ENCODE results near the gene CAMP. TPM values are rescaled to one million over a fixed set of nuclear protein-coding genes. Genes with fewer than 3 reads are reported as not detected.

CAMP gene
- total and polyA plus RNA-seq, 2 donors = 2.9 to 7.8 TPM

DNA sequence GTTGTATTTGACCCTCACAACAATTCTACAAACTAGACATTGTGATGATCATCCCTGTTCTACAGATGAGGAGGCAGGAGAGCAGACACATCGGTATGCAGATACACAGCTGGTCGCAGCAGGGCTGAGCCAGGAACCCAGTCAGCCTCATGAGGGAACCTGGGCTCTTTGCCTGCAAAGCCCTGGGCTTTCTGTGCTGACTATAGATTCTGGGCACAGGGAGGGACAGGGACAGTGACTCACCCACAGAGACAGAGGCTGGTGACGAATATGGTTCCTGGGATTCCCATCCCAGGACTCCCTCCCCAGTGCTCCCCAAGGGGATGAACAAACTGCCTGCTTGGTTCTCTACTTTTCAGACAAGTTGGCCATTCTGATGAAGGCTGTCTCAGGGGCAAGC is 3.8 kb upstream of the CAMP start:
- H3K4me1 ChIP-seq (ENCODE audit: control insufficient read depth in 2 of 2, insufficient read depth in 2 of 2, low read length in 2 of 2) = peaks cover 0 to 10% of the 10 kb centered on the region in 2 donors
- WGBS = 97% methylated on average over 3 of the region's 3 CpGs

DNA sequence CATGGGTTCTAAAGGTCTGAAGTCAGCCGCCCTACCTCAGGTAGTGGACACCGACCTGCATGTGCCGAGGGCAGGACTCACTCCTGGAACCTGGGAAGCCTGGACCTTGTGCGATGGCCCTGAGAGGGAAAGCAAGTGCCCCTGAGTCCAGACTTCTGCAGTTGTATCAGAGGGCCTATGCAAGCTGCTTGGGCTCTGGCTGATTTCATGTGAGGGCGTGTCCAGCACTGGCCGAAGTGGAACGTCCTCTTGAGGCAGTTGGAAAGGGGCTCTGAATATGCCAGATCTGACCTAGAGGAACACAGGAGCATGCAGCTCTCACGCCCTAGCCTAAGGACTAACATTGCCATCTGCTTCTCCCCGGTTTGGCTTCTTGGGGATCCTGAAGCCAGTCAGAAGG is 2.5 kb upstream of the CAMP start:
- H3K36me3 ChIP-seq (ENCODE audit: control insufficient read depth in 2 of 2, insufficient read depth in 2 of 2, low read length in 1 of 2) = no peaks in the 10 kb centered on the region
- no peaks in the 10 kb centered on the region for H3K9me3 ChIP-seq (ENCODE audit: control insufficient read depth in 2 of 2, insufficient read depth in 1 of 2, low read length in 1 of 2)
- H3K4me3 ChIP-seq (ENCODE audit: low read length in 2 of 2) = no peak overlapping the region
- H3K27me3 ChIP-seq (ENCODE audit: control insufficient read depth in 2 of 2, insufficient read depth in 1 of 2, low read length in 1 of 2) = no peaks in the 10 kb centered on the region
- 96% methylated on average over 9 of the region's 9 CpGs for WGBS
- DNase-seq (ENCODE audit: low read depth in 6 of 9, low spot score in 9 of 9) = no peak
- no peak overlapping the region for H3K27ac ChIP-seq (ENCODE audit: low read depth in 1 of 2, low read length in 1 of 2)
- H3K4me1 ChIP-seq (ENCODE audit: control insufficient read depth in 2 of 2, insufficient read depth in 2 of 2, low read length in 2 of 2) = peaks cover 0 to 19% of the 10 kb centered on the region in 2 donors

More for the DNA sequence above, 3.8 kb upstream of the CAMP start:
- H3K36me3 ChIP-seq (ENCODE audit: control insufficient read depth in 2 of 2, insufficient read depth in 2 of 2, low read length in 1 of 2) = no peaks in the 10 kb centered on the region
- H3K27me3 ChIP-seq (ENCODE audit: control insufficient read depth in 2 of 2, insufficient read depth in 1 of 2, low read length in 1 of 2) = no peaks in the 10 kb centered on the region
- no peak overlapping the region for H3K27ac ChIP-seq (ENCODE audit: low read depth in 1 of 2, low read length in 1 of 2)
- H3K9me3 ChIP-seq (ENCODE audit: control insufficient read depth in 2 of 2, insufficient read depth in 1 of 2, low read length in 1 of 2) = no peaks in the 10 kb centered on the region
- DNase-seq (ENCODE audit: low read depth in 6 of 9, low spot score in 9 of 9) = no peak
- no peak overlapping the region for H3K4me3 ChIP-seq (ENCODE audit: low read length in 2 of 2)

DNA sequence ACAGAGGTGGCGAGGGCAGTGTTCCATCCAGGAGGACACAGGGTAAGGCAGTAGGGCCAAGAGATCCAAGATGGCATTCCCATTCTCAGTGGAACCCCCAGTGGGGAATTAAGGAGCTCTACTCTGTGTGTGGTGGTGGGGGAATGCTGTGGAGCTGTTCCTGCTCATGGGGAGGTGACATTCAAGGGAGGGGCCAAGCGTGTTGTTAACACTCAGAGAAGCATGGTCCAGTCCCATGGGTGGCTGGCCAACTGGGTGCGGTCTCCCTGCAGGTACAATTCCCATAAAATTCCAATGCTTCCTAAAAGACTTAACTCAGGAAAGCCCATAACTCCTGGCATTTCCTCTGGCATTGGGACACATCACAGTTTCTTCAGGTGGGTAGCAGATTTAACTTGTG is 2.3 kb downstream of the CAMP start:
- Histone ChIP-seq H3K9me3 (ENCODE audit: control insufficient read depth in 2 of 2, insufficient read depth in 1 of 2, low read length in 1 of 2) (no peaks in the 10 kb centered on the region), H3K4me1 (ENCODE audit: control insufficient read depth in 2 of 2, insufficient read depth in 2 of 2, low read length in 2 of 2) (peaks cover 14 to 37% of the 10 kb centered on the region in 2 donors), H3K36me3 (ENCODE audit: control insufficient read depth in 2 of 2, insufficient read depth in 2 of 2, low read length in 1 of 2) (no peaks in the 10 kb centered on the region), H3K27me3 (ENCODE audit: control insufficient read depth in 2 of 2, insufficient read depth in 1 of 2, low read length in 1 of 2) (no peaks in the 10 kb centered on the region), H3K4me3 (ENCODE audit: low read length in 2 of 2) (no peak overlapping the region), H3K27ac (ENCODE audit: low read depth in 1 of 2, low read length in 1 of 2) (no peak overlapping the region)
- WGBS = 94% methylated on average over 3 of the region's 3 CpGs
- DNase-seq (ENCODE audit: low read depth in 6 of 9, low spot score in 9 of 9) = no peak

DNA sequence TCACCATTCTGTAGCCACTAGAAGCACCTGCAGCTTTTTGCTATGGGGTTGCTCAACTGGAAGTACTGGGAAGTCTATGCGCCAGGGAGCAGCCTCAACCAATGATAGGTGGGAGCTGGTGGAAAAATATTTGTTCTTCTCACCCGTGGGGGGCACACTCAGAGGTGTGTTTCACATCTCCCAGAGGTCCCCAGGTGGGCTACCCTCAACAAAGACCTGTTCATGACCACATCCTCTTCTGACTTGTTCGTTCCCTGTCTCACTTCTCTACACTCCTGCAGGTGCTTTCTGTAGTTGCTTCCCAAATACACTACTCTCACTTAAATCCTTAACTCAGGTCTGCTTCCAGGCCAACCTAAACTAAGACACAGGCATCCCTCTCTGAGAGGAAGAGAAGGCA is 3.6 kb downstream of the CAMP start:
- H3K4me1 ChIP-seq (ENCODE audit: control insufficient read depth in 2 of 2, insufficient read depth in 2 of 2, low read length in 2 of 2) = peaks cover 14 to 37% of the 10 kb centered on the region in 2 donors
- H3K27ac ChIP-seq (ENCODE audit: low read depth in 1 of 2, low read length in 1 of 2) = peak overlapping the region in 1 of 2 donors; percentile 67
- peak in 6 of 9 donors; percentile 20 to 76 (median 41) for DNase-seq (ENCODE audit: low read depth in 6 of 9, low spot score in 9 of 9)
- H3K36me3 ChIP-seq (ENCODE audit: control insufficient read depth in 2 of 2, insufficient read depth in 2 of 2, low read length in 1 of 2) = no peaks in the 10 kb centered on the region
- H3K9me3 ChIP-seq (ENCODE audit: control insufficient read depth in 2 of 2, insufficient read depth in 1 of 2, low read length in 1 of 2) = no peaks in the 10 kb centered on the region
- no peaks in the 10 kb centered on the region for H3K27me3 ChIP-seq (ENCODE audit: control insufficient read depth in 2 of 2, insufficient read depth in 1 of 2, low read length in 1 of 2)
- WGBS = 4% methylated on average over 3 of the region's 3 CpGs
- H3K4me3 ChIP-seq (ENCODE audit: low read length in 2 of 2) = no peak overlapping the region

DNA sequence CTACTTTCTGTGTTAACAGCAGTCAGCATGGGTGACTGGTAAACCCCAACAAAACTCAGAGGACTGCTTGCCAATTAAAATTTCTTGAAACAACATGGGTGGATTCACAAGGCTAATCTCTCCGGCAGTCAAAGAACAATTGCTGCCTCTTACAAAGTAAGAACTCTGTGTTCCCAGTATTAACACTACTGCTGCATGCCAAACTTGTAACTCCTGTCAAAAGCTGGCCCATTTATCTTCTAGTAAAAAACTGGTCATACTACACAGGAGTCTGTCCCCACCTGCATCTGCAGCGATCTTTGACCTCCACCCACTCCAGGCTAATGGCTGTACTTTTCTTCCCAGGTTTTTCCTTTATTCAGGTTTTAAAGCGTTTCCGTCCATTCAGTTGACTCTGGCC is 8.9 kb downstream of the CAMP start:
- no peaks in the 10 kb centered on the region for H3K27me3 ChIP-seq (ENCODE audit: control insufficient read depth in 2 of 2, insufficient read depth in 1 of 2, low read length in 1 of 2)
- peaks cover 7 to 23% of the 10 kb centered on the region in 2 donors for H3K4me1 ChIP-seq (ENCODE audit: control insufficient read depth in 2 of 2, insufficient read depth in 2 of 2, low read length in 2 of 2)
- DNase-seq (ENCODE audit: low read depth in 6 of 9, low spot score in 9 of 9) = no peak
- no peaks in the 10 kb centered on the region for H3K9me3 ChIP-seq (ENCODE audit: control insufficient read depth in 2 of 2, insufficient read depth in 1 of 2, low read length in 1 of 2)
- 91% methylated on average over 4 of the region's 4 CpGs for WGBS
- no peak overlapping the region for H3K27ac ChIP-seq (ENCODE audit: low read depth in 1 of 2, low read length in 1 of 2)
- H3K36me3 ChIP-seq (ENCODE audit: control insufficient read depth in 2 of 2, insufficient read depth in 2 of 2, low read length in 1 of 2) = no peaks in the 10 kb centered on the region
- no peak overlapping the region for H3K4me3 ChIP-seq (ENCODE audit: low read length in 2 of 2)

DNA sequence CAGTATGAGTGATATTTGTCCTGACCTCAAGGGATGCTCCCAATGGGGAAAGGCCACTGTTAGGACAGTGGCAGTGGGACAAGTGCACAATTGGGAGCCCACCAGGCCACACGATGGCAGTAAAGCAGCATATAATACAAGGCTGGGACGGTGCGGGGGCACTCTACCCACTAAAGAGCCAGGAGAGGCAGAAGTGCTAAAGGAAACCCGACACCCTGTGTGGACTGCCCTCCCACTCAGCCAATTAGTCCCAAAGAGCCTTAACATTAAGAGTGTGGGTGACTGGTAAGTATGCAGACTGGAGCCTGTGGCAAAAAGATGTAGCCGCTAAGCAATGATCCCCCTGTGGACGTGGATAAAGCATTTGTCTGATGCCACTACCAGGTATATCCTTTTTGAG is 9.4 kb downstream of the CAMP start:
- Histone ChIP-seq H3K27me3 (ENCODE audit: control insufficient read depth in 2 of 2, insufficient read depth in 1 of 2, low read length in 1 of 2) (no peaks in the 10 kb centered on the region), H3K36me3 (ENCODE audit: control insufficient read depth in 2 of 2, insufficient read depth in 2 of 2, low read length in 1 of 2) (no peaks in the 10 kb centered on the region), H3K4me1 (ENCODE audit: control insufficient read depth in 2 of 2, insufficient read depth in 2 of 2, low read length in 2 of 2) (peaks cover 5 to 19% of the 10 kb centered on the region in 2 donors), H3K27ac (ENCODE audit: low read depth in 1 of 2, low read length in 1 of 2) (no peak overlapping the region), H3K9me3 (ENCODE audit: control insufficient read depth in 2 of 2, insufficient read depth in 1 of 2, low read length in 1 of 2) (no peaks in the 10 kb centered on the region), H3K4me3 (ENCODE audit: low read length in 2 of 2) (no peak overlapping the region)
- 45% methylated on average over 6 of the region's 6 CpGs for WGBS
- peak in 5 of 9 donors; percentile 23 to 72 (median 42) for DNase-seq (ENCODE audit: low read depth in 6 of 9, low spot score in 9 of 9)

DNA sequence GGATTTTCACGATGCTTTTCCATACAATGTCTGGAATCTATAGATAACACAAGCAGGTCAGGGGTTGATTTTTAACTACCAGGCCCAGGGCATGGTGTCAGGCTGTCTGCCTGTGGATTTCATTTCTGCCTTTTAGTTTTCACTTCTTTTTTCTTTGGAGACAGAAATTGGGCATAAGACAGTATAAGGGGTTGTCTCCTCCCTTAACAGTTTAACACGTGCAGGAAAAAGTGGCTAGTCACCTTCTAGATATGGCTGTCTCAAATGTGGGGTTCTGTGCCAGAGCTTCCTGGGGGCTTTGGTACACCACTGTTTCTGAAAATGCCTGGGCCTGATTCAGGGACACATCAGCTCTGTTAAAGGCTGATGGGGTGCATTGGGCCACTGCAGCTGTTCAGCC is 10.2 kb downstream of the CAMP start:
- no peaks in the 10 kb centered on the region for H3K27me3 ChIP-seq (ENCODE audit: control insufficient read depth in 2 of 2, insufficient read depth in 1 of 2, low read length in 1 of 2)
- WGBS = 93% methylated on average over 2 of the region's 2 CpGs
- H3K4me1 ChIP-seq (ENCODE audit: control insufficient read depth in 2 of 2, insufficient read depth in 2 of 2, low read length in 2 of 2) = peaks cover 5 to 19% of the 10 kb centered on the region in 2 donors
- H3K4me3 ChIP-seq (ENCODE audit: low read length in 2 of 2) = no peak overlapping the region
- no peaks in the 10 kb centered on the region for H3K36me3 ChIP-seq (ENCODE audit: control insufficient read depth in 2 of 2, insufficient read depth in 2 of 2, low read length in 1 of 2)
- H3K27ac ChIP-seq (ENCODE audit: low read depth in 1 of 2, low read length in 1 of 2) = no peak overlapping the region
- no peaks in the 10 kb centered on the region for H3K9me3 ChIP-seq (ENCODE audit: control insufficient read depth in 2 of 2, insufficient read depth in 1 of 2, low read length in 1 of 2)
- DNase-seq (ENCODE audit: low read depth in 6 of 9, low spot score in 9 of 9) = no peak

DNA sequence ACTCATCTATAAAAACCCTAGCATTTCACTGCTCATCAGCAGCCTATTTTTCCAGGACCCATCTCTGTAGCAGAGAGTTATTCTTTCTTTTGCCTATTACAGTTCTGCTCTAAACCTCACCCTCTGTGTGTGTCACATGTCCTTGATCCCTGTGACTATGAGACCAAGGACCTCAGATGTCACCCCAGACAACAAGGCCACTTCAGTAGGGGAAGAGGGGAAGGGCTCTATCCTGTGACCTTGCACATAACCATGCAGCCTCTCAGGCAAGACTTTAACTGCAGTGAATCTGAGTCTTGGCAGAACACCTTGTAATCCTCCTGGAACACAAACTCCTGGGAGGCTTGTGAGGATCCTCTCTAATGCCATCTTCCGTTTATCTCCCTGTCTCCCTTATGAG is 13.2 kb downstream of the CAMP start:
- Histone ChIP-seq H3K4me3 (ENCODE audit: low read length in 2 of 2) (no peak overlapping the region), H3K9me3 (ENCODE audit: control insufficient read depth in 2 of 2, insufficient read depth in 1 of 2, low read length in 1 of 2) (no peaks in the 10 kb centered on the region), H3K27ac (ENCODE audit: low read depth in 1 of 2, low read length in 1 of 2) (peak overlapping the region in 1 of 2 donors; percentile 28), H3K4me1 (ENCODE audit: control insufficient read depth in 2 of 2, insufficient read depth in 2 of 2, low read length in 2 of 2) (peaks cover 5 to 25% of the 10 kb centered on the region in 2 donors), H3K36me3 (ENCODE audit: control insufficient read depth in 2 of 2, insufficient read depth in 2 of 2, low read length in 1 of 2) (no peaks in the 10 kb centered on the region), H3K27me3 (ENCODE audit: control insufficient read depth in 2 of 2, insufficient read depth in 1 of 2, low read length in 1 of 2) (no peaks in the 10 kb centered on the region)
- WGBS = 100% methylated on average over 1 of the region's 1 CpG
- no peak for DNase-seq (ENCODE audit: low read depth in 6 of 9, low spot score in 9 of 9)

DNA sequence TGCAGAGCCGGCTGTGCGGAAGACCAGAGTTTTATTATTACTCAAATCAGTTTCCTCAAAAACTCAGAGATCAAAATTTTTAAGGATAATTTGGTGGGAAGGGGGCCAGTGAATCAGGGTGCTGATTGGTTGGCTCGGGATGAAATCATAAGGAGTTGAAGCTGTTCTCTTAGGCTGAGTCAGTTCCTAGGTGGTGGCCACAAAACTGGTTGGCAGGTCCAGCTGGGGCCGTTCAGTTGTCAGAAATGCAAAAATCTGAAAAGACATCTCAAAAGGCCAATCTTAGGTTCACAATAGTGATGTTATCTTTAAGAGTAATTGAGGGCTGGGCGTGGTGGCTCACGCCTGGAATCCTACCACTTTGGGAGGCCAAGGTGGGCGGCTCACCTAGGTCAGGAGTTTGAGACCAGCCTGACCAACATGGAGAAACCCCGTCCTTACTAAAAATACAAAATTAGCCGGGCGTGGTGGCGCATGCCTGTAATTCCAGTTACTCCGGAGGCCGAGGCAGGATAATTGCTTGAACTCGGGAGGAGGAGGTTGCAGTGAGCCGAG is 15.3 kb downstream of the CAMP start:
- Histone ChIP-seq H3K9me3 (ENCODE audit: control insufficient read depth in 2 of 2, insufficient read depth in 1 of 2, low read length in 1 of 2) (no peaks in the 10 kb centered on the region), H3K4me1 (ENCODE audit: control insufficient read depth in 2 of 2, insufficient read depth in 2 of 2, low read length in 2 of 2) (peaks cover 5 to 29% of the 10 kb centered on the region in 2 donors), H3K27me3 (ENCODE audit: control insufficient read depth in 2 of 2, insufficient read depth in 1 of 2, low read length in 1 of 2) (no peaks in the 10 kb centered on the region), H3K4me3 (ENCODE audit: low read length in 2 of 2) (no peak overlapping the region), H3K27ac (ENCODE audit: low read depth in 1 of 2, low read length in 1 of 2) (no peak overlapping the region), H3K36me3 (ENCODE audit: control insufficient read depth in 2 of 2, insufficient read depth in 2 of 2, low read length in 1 of 2) (no peaks in the 10 kb centered on the region)
- 97% methylated on average over 15 of the region's 15 CpGs for WGBS
- DNase-seq (ENCODE audit: low read depth in 6 of 9, low spot score in 9 of 9) = no peak

All from thymus (tissue), 11 donors.